Measurements from ENCODE around the gene CCNC.

Gene CCNC

DNA sequence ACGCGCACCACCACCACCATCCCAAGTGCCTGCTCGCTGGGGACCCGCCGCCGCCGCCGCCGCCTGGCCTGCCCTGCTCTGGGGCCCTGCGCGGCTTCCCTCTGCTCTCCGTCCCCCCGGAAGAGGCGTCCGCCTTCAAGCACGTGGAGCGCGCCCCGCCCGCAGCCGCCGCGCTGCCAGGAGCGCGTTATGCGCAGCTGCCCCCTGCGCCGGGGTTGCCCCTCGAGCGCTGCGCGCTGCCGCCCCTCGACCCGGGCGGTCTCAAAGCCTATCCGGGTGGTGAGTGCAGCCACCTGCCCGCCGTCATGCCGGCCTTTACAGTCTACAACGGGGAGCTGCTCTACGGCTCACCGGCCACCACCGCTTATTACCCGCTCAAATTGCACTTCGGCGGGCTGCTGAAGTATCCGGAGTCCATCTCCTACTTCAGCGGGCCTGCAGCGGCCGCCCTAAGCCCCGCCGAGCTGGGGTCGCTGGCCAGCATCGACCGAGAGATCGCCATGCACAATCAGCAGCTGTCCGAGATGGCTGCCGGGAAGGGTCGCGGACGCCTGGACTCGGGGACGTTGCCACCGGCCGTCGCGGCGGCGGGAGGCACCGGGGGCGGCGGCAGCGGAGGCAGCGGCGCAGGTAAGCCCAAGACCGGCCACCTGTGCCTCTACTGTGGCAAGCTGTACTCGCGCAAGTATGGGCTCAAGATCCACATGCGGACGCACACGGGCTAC, 45.4 kb upstream of the CCNC start (continued):
- TF ChIP-seq, protein P1, sequence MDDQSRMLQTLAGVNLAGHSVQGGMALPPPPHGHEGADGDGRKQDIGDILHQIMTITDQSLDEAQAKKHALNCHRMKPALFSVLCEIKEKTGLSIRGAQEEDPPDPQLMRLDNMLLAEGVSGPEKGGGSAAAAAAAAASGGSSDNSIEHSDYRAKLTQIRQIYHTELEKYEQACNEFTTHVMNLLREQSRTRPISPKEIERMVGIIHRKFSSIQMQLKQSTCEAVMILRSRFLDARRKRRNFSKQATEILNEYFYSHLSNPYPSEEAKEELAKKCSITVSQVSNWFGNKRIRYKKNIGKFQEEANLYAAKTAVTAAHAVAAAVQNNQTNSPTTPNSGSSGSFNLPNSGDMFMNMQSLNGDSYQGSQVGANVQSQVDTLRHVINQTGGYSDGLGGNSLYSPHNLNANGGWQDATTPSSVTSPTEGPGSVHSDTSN (CRISPR knock-in tag; IDR thresholded peaks at IDR 0.05): peak; percentile 63; the same call in 1 of the 2 replicates
- TF ChIP-seq ZNF214 (tag by site-specific recombination; IDR thresholded peaks at IDR 0.05; ENCODE audit: borderline replicate concordance) (no peak), ZNF792 (tag by site-specific recombination; IDR thresholded peaks at IDR 0.05) (no peak; the same call in 1 of the 2 replicates), ZNF24 (tag by site-specific recombination; IDR thresholded peaks at IDR 0.05) (no peak), ZNF239 (tag by site-specific recombination; IDR thresholded peaks at IDR 0.05) (no peak), ZBTB48 (tag by site-specific recombination; IDR thresholded peaks at IDR 0.05) (no peak), ZNF394 (tag by site-specific recombination; IDR thresholded peaks at IDR 0.05; ENCODE audit: borderline replicate concordance) (no peak), YY2 (tag by site-specific recombination; IDR thresholded peaks at IDR 0.05) (peak; percentile 30; the same call in 1 of the 2 replicates), ZNF423 (tag by site-specific recombination; IDR thresholded peaks at IDR 0.05) (peak; percentile 60; the same call in 1 of the 2 replicates), ZNF112 (tag by site-specific recombination; IDR thresholded peaks at IDR 0.05) (no peak), MEIS1 (CRISPR knock-in tag; IDR thresholded peaks at IDR 0.05; ENCODE audit: borderline replicate concordance) (no peak), ZNF600 (tag by site-specific recombination; IDR thresholded peaks at IDR 0.05) (peak; percentile 10; the same call in 1 of the 2 replicates), ZNF426 (tag by site-specific recombination; IDR thresholded peaks at IDR 0.05) (no peak)
- TF ChIP-seq, protein P2, sequence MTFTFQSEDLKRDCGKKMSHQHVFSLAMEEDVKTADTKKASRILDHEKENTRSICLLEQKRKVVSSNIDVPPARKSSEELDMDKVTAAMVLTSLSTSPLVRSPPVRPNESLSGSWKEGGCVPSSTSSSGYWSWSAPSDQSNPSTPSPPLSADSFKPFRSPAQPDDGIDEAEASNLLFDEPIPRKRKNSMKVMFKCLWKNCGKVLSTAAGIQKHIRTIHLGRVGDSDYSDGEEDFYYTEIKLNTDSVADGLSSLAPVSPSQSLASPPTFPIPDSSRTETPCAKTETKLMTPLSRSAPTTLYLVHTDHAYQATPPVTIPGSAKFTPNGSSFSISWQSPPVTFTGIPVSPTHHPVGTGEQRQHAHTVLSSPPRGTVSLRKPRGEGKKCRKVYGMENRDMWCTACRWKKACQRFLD (tag by site-specific recombination; IDR thresholded peaks at IDR 0.05): no peak
- TF ChIP-seq, protein P3, sequence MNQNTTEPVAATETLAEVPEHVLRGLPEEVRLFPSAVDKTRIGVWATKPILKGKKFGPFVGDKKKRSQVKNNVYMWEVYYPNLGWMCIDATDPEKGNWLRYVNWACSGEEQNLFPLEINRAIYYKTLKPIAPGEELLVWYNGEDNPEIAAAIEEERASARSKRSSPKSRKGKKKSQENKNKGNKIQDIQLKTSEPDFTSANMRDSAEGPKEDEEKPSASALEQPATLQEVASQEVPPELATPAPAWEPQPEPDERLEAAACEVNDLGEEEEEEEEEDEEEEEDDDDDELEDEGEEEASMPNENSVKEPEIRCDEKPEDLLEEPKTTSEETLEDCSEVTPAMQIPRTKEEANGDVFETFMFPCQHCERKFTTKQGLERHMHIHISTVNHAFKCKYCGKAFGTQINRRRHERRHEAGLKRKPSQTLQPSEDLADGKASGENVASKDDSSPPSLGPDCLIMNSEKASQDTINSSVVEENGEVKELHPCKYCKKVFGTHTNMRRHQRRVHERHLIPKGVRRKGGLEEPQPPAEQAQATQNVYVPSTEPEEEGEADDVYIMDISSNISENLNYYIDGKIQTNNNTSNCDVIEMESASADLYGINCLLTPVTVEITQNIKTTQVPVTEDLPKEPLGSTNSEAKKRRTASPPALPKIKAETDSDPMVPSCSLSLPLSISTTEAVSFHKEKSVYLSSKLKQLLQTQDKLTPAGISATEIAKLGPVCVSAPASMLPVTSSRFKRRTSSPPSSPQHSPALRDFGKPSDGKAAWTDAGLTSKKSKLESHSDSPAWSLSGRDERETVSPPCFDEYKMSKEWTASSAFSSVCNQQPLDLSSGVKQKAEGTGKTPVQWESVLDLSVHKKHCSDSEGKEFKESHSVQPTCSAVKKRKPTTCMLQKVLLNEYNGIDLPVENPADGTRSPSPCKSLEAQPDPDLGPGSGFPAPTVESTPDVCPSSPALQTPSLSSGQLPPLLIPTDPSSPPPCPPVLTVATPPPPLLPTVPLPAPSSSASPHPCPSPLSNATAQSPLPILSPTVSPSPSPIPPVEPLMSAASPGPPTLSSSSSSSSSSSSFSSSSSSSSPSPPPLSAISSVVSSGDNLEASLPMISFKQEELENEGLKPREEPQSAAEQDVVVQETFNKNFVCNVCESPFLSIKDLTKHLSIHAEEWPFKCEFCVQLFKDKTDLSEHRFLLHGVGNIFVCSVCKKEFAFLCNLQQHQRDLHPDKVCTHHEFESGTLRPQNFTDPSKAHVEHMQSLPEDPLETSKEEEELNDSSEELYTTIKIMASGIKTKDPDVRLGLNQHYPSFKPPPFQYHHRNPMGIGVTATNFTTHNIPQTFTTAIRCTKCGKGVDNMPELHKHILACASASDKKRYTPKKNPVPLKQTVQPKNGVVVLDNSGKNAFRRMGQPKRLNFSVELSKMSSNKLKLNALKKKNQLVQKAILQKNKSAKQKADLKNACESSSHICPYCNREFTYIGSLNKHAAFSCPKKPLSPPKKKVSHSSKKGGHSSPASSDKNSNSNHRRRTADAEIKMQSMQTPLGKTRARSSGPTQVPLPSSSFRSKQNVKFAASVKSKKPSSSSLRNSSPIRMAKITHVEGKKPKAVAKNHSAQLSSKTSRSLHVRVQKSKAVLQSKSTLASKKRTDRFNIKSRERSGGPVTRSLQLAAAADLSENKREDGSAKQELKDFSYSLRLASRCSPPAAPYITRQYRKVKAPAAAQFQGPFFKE (tag by site-specific recombination; IDR thresholded peaks at IDR 0.05; ENCODE audit: borderline replicate concordance): no peak
- TF ChIP-seq, protein P4, sequence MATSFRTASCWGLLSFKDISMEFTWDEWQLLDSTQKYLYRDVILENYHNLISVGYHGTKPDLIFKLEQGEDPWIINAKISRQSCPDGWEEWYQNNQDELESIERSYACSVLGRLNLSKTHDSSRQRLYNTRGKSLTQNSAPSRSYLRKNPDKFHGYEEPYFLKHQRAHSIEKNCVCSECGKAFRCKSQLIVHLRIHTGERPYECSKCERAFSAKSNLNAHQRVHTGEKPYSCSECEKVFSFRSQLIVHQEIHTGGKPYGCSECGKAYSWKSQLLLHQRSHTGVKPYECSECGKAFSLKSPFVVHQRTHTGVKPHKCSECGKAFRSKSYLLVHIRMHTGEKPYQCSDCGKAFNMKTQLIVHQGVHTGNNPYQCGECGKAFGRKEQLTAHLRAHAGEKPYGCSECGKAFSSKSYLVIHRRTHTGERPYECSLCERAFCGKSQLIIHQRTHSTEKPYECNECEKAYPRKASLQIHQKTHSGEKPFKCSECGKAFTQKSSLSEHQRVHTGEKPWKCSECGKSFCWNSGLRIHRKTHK (tag by site-specific recombination; IDR thresholded peaks at IDR 0.05): no peak
- TF ChIP-seq, protein P5, sequence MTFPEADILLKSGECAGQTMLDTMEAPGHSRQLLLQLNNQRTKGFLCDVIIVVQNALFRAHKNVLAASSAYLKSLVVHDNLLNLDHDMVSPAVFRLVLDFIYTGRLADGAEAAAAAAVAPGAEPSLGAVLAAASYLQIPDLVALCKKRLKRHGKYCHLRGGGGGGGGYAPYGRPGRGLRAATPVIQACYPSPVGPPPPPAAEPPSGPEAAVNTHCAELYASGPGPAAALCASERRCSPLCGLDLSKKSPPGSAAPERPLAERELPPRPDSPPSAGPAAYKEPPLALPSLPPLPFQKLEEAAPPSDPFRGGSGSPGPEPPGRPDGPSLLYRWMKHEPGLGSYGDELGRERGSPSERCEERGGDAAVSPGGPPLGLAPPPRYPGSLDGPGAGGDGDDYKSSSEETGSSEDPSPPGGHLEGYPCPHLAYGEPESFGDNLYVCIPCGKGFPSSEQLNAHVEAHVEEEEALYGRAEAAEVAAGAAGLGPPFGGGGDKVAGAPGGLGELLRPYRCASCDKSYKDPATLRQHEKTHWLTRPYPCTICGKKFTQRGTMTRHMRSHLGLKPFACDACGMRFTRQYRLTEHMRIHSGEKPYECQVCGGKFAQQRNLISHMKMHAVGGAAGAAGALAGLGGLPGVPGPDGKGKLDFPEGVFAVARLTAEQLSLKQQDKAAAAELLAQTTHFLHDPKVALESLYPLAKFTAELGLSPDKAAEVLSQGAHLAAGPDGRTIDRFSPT (tag by site-specific recombination; IDR thresholded peaks at IDR 0.05): peak; percentile 12
- TF ChIP-seq, protein P6, sequence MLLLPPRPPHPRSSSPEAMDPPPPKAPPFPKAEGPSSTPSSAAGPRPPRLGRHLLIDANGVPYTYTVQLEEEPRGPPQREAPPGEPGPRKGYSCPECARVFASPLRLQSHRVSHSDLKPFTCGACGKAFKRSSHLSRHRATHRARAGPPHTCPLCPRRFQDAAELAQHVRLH (tag by site-specific recombination; IDR thresholded peaks at IDR 0.05): no peak
- TF ChIP-seq, protein P7, sequence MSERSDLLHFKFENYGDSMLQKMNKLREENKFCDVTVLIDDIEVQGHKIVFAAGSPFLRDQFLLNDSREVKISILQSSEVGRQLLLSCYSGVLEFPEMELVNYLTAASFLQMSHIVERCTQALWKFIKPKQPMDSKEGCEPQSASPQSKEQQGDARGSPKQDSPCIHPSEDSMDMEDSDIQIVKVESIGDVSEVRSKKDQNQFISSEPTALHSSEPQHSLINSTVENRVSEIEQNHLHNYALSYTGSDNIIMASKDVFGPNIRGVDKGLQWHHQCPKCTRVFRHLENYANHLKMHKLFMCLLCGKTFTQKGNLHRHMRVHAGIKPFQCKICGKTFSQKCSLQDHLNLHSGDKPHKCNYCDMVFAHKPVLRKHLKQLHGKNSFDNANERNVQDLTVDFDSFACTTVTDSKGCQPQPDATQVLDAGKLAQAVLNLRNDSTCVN (tag by site-specific recombination; optimal IDR thresholded peaks at IDR 0.05): peak; percentile 77
- TF ChIP-seq, protein P8, sequence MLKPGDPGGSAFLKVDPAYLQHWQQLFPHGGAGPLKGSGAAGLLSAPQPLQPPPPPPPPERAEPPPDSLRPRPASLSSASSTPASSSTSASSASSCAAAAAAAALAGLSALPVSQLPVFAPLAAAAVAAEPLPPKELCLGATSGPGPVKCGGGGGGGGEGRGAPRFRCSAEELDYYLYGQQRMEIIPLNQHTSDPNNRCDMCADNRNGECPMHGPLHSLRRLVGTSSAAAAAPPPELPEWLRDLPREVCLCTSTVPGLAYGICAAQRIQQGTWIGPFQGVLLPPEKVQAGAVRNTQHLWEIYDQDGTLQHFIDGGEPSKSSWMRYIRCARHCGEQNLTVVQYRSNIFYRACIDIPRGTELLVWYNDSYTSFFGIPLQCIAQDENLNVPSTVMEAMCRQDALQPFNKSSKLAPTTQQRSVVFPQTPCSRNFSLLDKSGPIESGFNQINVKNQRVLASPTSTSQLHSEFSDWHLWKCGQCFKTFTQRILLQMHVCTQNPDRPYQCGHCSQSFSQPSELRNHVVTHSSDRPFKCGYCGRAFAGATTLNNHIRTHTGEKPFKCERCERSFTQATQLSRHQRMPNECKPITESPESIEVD (tag by site-specific recombination; IDR thresholded peaks at IDR 0.05): no peak
- TF ChIP-seq, protein P9, sequence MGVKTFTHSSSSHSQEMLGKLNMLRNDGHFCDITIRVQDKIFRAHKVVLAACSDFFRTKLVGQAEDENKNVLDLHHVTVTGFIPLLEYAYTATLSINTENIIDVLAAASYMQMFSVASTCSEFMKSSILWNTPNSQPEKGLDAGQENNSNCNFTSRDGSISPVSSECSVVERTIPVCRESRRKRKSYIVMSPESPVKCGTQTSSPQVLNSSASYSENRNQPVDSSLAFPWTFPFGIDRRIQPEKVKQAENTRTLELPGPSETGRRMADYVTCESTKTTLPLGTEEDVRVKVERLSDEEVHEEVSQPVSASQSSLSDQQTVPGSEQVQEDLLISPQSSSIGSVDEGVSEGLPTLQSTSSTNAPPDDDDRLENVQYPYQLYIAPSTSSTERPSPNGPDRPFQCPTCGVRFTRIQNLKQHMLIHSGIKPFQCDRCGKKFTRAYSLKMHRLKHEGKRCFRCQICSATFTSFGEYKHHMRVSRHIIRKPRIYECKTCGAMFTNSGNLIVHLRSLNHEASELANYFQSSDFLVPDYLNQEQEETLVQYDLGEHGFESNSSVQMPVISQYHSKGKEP (tag by site-specific recombination; IDR thresholded peaks at IDR 0.05): no peak

Measured in HEK293 (cell line).